ENCODE data around the gene SLC17A7.
A peak's percentile ranks its signal among the peaks of the same experiment; 100 is the strongest.
"Not testable (repeated sequence)": the region's sequence is repeated elsewhere in the genome, so short reads cannot be mapped to it uniquely, and the experiment has no call there.

SLC17A7 gene

GRCh38 chr19:49469828-49470614 is 28.7 kb upstream of the SLC17A7 start:
- DNase-seq (ENCODE audit: low read depth) = peak; percentile 55

DNA sequence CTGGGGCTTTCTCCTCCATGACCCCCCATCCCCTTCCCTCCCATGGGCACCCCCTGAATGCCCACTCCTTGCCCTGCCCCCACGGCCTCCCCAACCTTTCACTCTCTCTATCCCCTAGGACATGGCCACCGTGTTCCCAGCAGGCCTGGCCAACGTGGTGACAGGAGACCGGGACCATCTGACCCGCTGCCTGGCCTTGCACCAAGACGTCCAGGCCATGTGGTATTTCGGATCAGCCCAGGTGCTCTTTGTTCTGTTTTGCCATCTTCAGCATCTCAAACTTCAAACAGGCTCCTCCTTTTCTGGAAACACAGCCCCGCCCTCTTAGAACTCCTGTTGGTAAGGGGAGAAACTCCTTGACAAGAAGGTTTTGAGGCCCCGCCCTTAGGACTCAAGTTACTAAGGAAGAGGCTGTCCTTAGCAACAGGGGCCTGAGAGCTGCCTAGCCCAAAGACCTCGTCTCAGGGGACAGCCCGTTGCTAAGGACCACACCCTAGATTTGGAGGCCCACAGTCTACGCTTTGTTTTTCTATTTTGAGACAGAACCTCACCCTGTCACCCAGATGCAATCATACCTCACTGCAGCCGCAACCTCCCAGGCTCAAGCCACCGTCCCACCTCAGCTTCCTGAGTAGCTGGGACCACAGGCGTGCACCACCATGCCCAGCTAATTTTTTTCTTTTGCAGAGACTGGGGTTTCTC is 27.6 kb upstream of the SLC17A7 start:
- DNase-seq (ENCODE audit: low read depth) = peak; percentile 71

DNA sequence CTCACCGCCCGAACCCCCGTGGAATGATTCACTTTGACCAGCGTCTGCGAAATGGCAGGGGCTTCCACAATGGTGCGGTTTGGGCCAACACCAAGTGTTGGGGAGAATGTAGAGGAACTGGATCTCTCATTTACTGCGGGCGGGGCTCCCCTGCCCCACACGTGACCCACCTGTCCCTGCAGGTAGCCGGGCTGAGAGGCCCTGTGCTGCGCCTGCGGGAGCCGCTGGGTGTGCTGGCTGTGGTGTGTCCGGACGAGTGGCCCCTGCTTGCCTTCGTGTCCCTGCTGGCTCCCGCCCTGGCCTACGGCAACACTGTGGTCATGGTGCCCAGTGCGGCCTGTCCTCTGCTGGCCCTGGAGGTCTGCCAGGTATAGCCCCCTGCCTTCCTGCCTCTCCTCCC is 26.9 kb upstream of the SLC17A7 start:
- no peak for DNase-seq (ENCODE audit: low read depth)

GRCh38 chr19:49465371-49465770 is 24.0 kb upstream of the SLC17A7 start:
- DNase-seq (ENCODE audit: low read depth) = no peak

- no peak for DNase-seq (ENCODE audit: low read depth)
Observed at GRCh38 chr19:49463960-49464740, 22.8 kb upstream of the SLC17A7 start.

GRCh38 chr19:49462492-49462891 is 21.2 kb upstream of the SLC17A7 start:
- DNase-seq (ENCODE audit: low read depth) = no peak

DNA sequence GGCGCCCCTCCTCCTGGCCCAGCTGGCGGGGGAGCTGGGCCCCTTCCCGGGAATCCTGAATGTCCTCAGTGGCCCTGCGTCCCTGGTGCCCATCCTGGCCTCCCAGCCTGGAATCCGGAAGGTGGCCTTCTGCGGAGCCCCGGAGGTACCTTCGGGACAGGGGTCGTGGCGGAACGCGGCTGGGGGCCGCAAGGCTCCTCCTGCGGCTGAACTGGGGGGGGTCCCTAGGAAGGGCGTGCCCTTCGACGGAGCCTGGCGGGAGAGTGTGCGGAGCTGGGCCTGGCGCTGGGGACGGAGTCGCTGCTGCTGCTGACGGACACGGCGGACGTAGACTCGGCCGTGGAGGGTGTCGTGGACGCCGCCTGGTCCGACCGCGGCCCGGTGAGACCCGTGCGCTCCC is 20.3 kb upstream of the SLC17A7 start:
- DNase-seq (ENCODE audit: low read depth) = no peak

DNA sequence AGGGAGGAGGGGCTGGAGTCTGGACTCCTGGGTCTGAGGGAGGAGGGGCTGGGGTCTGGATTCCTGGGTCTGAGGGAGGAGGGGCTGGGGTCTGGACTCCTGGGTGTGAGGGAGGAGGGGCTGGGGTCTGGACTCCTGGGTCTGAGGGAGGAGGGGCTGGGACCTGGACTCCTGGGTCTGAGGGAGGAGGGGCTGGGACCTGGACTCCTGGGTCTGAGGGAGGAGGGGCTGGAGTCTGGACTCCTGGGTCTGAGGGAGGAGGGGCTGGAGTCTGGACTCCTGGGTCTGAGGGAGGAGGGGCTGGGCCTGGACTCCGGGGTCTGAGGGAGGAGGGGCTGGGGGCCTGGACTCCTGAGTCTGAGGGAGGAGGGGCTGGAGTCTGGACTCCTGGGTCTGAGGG is 19.8 kb upstream of the SLC17A7 start:
- not testable (repeated sequence) for DNase-seq (ENCODE audit: low read depth)

DNA sequence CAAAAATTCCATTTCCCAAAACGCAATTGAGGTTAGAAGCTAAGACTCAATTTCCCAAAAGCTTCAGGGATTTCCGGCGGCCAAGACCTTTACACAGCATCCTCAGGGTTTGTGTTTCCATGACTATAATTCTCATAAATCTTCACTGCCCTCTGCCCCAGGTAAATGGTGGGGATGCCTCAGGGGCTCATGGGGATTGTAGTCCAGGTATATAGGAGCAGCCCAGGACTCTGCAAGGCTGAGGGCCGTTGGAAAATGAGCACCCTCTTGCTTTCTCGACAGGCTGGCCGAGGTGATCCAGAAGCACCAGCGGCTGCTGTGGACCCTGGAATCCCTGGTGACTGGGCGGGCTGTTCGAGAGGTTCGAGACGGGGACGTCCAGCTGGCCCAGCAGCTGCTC is 18.1 kb upstream of the SLC17A7 start:
- no peak for DNase-seq (ENCODE audit: low read depth)

GRCh38 chr19:49458567-49458903 is 17.2 kb upstream of the SLC17A7 start:
- DNase-seq (ENCODE audit: low read depth) = no peak

GRCh38 chr19:49456326-49456725 is 15.0 kb upstream of the SLC17A7 start:
- no peak for DNase-seq (ENCODE audit: low read depth)

- no peak for DNase-seq (ENCODE audit: low read depth)
Observed at GRCh38 chr19:49455773-49456172, 14.4 kb upstream of the SLC17A7 start.

- no peak for DNase-seq (ENCODE audit: low read depth)
Observed at GRCh38 chr19:49453757-49454240, 12.5 kb upstream of the SLC17A7 start.

DNA sequence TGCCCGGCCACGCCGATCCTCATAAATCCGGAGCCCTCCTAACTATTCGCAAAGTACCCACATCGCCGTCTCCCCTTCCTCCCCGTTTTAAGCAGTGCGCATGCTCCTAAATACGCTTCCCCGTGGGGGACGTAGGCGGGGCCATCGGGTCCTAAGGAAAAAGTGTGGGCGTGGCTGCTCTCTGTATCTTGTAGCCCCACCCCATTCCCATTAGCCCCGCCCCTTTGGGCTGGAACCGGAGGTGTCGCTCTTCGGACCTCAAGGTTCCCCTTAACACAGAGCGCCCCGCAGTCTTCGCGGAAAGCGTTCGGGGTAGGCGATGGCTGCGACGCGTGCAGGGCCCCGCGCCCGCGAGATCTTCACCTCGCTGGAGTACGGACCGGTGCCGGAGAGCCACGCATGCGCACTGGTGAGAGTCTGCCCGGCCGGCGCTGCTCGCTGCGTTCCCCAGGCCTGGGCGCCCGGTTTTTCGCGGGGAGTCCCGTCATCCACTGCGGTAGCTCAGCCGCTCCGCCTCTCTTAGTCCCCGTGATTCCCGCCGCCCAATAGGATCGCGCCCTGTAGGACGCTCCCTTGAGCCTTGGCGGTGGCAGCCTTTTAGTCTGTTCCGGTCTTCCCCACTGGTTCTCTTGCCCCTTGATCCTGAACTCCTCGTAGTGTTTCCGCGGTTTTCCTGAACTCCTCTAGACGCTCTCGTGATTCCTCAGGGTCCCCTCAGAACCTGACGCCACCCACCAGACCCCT is 11.9 kb upstream of the SLC17A7 start, which contains the start of gene ALDH16A1:
TSS of gene ALDH16A1 (plus strand) at position 213 of the 744 bp plus-strand sequence. CDS start at position 320, 107 bp downstream.
- peak; percentile 91 for DNase-seq (ENCODE audit: low read depth)

- peak; percentile 93 for DNase-seq (ENCODE audit: low read depth)
Observed at GRCh38 chr19:49451430-49452181, 10.3 kb upstream of the SLC17A7 start, which contains the start of gene PIH1D1. Gene PIH1D1, minus strand, starts transcription at chr19:49451814. Its CDS starts 240 bp downstream, at chr19:49451574.

- DNase-seq (ENCODE audit: low read depth) = no peak
Observed at GRCh38 chr19:49450405-49450804, 9.1 kb upstream of the SLC17A7 start.

- DNase-seq (ENCODE audit: low read depth) = no peak
Observed at GRCh38 chr19:49448432-49448786, 7.1 kb upstream of the SLC17A7 start.

DNA sequence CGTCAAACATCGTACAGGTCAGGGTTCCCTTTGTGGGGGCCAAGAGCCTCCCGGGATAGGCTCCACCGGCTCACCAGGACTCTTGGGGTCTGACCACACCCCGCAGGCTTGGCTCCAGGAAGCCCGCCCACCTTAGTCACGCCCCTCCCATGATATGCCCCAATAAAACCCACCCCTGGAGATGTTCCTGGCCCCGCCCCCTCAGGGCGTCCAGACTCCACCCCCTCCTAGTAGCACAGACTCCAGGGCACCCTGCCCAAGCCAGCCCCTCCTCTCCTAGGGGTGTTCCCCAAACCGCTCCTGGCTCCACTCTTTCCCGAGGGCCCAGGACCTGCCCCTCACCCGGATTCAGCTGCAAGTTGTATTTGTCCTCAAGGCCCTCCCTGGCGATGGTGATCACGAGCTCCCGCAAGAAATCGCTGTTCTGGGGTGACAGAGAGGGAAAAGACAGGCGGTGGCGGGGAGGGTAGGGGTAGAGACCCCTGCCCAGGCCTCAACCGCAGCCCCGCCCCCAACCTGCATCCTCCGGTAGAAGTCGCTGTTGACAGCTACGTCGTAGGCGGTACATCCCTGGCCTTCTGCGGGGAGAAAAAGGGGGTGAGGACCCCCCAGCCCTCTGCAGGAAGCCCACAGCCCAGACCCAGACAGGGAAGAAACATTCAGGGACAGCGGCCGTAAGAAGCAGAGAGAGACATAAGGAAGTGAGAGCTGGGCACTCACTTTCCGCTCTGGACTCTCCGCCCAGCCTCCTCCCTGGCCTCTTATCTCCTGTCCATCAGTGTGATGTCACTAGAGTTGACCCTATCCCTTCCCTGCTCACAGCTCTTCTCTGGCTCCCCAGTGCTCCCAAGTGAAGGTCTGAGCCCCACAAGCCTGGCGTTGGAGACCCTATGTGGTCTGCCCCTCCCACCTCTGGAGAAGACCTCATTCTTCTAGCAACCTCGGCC is 6.4 kb upstream of the SLC17A7 start:
- DNase-seq (ENCODE audit: low read depth) = no peak

DNA sequence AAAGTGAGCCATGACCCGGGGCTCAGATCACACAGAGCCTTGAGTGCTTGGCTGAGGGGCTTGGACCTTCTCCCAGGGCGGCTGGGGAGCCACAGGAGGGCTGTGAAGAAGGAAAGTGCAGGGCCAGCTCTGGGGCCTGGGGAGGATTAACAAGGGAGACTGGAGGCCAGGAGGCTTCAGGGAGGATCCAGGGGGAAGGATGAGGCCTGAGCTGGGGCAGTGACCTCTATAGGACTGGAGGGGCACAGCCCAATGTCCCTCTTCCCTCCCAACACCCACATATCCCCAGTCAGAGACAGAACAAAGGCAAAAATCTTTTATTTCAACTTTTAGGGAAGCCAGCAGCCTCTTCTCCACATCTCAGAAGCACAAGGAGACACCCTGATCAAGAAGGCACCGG is 4.7 kb upstream of the SLC17A7 start:
- no peak for DNase-seq (ENCODE audit: low read depth)

Measured in stimulated activated CD8-positive, alpha-beta memory T cell treated with anti-CD3 and anti-CD28 coated beads, Interleukin-15, amount 100 ng/mL, for 1 hour (primary cell).